ENCODE measurements around the gene IKZF5. TPM values are rescaled to one million over a fixed set of nuclear protein-coding genes. Genes with fewer than 3 reads are reported as not detected.

The IKZF5 gene
- total and polyA plus RNA-seq, 7 donors: 4.4 to 16.4 (median 9.4) TPM

- no peaks in the 10 kb centered on the region for H3K4me1 ChIP-seq
- intact Hi-C loops (cut with DNase I): no loop called here
- no peaks in the 10 kb centered on the region for H3K36me3 ChIP-seq
- H3K27ac ChIP-seq: no peak overlapping the region
- TF ChIP-seq CTCF (IDR thresholded peaks at IDR 0.05): no peak
- no peak for TF ChIP-seq POLR2AphosphoS5 (IDR thresholded peaks at IDR 0.05)
- TF ChIP-seq POLR2A (IDR thresholded peaks at IDR 0.05): no peak
- no peak for TF ChIP-seq EP300 (IDR thresholded peaks at IDR 0.05)
- H3K4me3 ChIP-seq: no peak overlapping the region
- WGBS, 2 donors: 43 to 63% methylated on average over 2 of the region's 2 CpGs
- H3K9me3 ChIP-seq: no peaks in the 10 kb centered on the region
- DNase-seq: no peak
- H3K27me3 ChIP-seq: no peaks in the 10 kb centered on the region
These were observed 15.9 kb upstream of the IKZF5 start for GRCh38 chr10:123024540-123024939.

GRCh38 chr10:123021517-123021916, 12.9 kb upstream of the IKZF5 start:
- Histone ChIP-seq H3K4me1 (no peaks in the 10 kb centered on the region), H3K27me3 (no peaks in the 10 kb centered on the region), H3K27ac (no peak overlapping the region), H3K9me3 (no peaks in the 10 kb centered on the region), H3K4me3 (no peak overlapping the region), H3K36me3 (no peaks in the 10 kb centered on the region)
- no peak for TF ChIP-seq EP300 (IDR thresholded peaks at IDR 0.05)
- no peak for TF ChIP-seq POLR2A (IDR thresholded peaks at IDR 0.05)
- no peak for TF ChIP-seq CTCF (IDR thresholded peaks at IDR 0.05)
- TF ChIP-seq POLR2AphosphoS5 (IDR thresholded peaks at IDR 0.05): no peak
- no peak for DNase-seq
- intact Hi-C loops (cut with DNase I): no loop called here
- WGBS, 2 donors: 22 to 66% methylated on average over 3 of the region's 3 CpGs

GRCh38 chr10:123019941-123020703, 11.5 kb upstream of the IKZF5 start:
- no peak overlapping the region for H3K4me3 ChIP-seq
- H3K4me1 ChIP-seq: no peaks in the 10 kb centered on the region
- DNase-seq: no peak
- H3K27me3 ChIP-seq: no peaks in the 10 kb centered on the region
- TF ChIP-seq EP300 (IDR thresholded peaks at IDR 0.05) (no peak), CTCF (IDR thresholded peaks at IDR 0.05) (no peak), POLR2A (IDR thresholded peaks at IDR 0.05) (no peak), POLR2AphosphoS5 (IDR thresholded peaks at IDR 0.05) (no peak)
- 14 to 69% methylated on average over 1 of the region's 1 CpG for WGBS, 2 donors
- H3K36me3 ChIP-seq: no peaks in the 10 kb centered on the region
- intact Hi-C loops (cut with DNase I): no loop called here
- no peak overlapping the region for H3K27ac ChIP-seq
- no peaks in the 10 kb centered on the region for H3K9me3 ChIP-seq

- intact Hi-C loops (cut with DNase I): no loop called here
- no peak overlapping the region for H3K27ac ChIP-seq
- no peaks in the 10 kb centered on the region for H3K27me3 ChIP-seq
- no peaks in the 10 kb centered on the region for H3K9me3 ChIP-seq
- no peaks in the 10 kb centered on the region for H3K4me1 ChIP-seq
- no peak overlapping the region for H3K4me3 ChIP-seq
- no peak for DNase-seq
- H3K36me3 ChIP-seq: no peaks in the 10 kb centered on the region
- 76 to 95% methylated on average over 3 of the region's 3 CpGs for WGBS, 2 donors
- TF ChIP-seq POLR2A (IDR thresholded peaks at IDR 0.05): no peak
- TF ChIP-seq EP300 (IDR thresholded peaks at IDR 0.05): no peak
These were observed 10.7 kb upstream of the IKZF5 start for GRCh38 chr10:123019264-123019663.

- H3K27ac ChIP-seq: no peak overlapping the region
- intact Hi-C loops (cut with DNase I): no loop called here
- H3K9me3 ChIP-seq: no peaks in the 10 kb centered on the region
These were observed 9.9 kb upstream of the IKZF5 start for GRCh38 chr10:123018531-123018930.

More at GRCh38 chr10:123018531-123018930, 9.9 kb upstream of the IKZF5 start:
- Histone ChIP-seq H3K36me3 (no peaks in the 10 kb centered on the region), H3K4me1 (no peaks in the 10 kb centered on the region), H3K27me3 (no peaks in the 10 kb centered on the region), H3K4me3 (no peak overlapping the region)
- 87 to 94% methylated on average over 7 of the region's 7 CpGs for WGBS, 2 donors
- DNase-seq: no peak
- TF ChIP-seq POLR2AphosphoS5 (IDR thresholded peaks at IDR 0.05): no peak
